ENCODE measurements around the gene ATP10B.

The ATP10B gene

DNA sequence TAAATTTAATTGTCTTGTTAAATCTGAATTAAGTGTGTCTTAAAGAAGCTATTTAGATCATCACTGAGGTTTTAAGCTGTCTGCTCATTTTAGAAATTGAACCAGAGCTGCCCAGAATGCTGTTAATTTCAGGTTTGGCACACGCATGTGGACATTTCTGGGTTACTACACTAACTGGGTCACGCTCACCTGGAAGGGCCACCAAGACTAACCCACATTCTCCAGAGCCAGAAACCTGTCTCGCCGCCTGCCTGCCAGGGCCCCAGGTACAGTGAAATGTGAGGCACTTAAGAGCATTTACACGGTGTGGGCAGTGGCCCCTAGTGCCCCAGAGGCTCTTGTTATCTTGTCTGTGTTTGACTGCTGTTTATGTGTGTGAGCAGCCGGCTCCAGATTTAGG is 46.6 kb downstream of the ATP10B start:
- ChIA-PET CTCF (interaction anchor here (1.8 kb wide), 1 partner anchor 18 kb away, joined by 4 read pairs; no protein-coding TSS in a partner anchor), POLR2A (no interaction called here)
- H3K36me3 ChIP-seq (ENCODE audit: control insufficient read depth in 2 of 2, insufficient read depth in 1 of 2, low read length in 2 of 2), result no peaks in the 10 kb centered on the region
- H3K9me3 ChIP-seq (ENCODE audit: control insufficient read depth, insufficient read depth, low read depth, low read length), result no peaks in the 10 kb centered on the region
- H3K4me3 ChIP-seq (ENCODE audit: low read depth, low read length), result no peak overlapping the region
- TF ChIP-seq ZNF221 (tag by site-specific recombination; IDR thresholded peaks at IDR 0.05; ENCODE audit: borderline replicate concordance) (no peak), ZSCAN16 (tag by site-specific recombination; IDR thresholded peaks at IDR 0.05) (no peak), ZNF394 (tag by site-specific recombination; IDR thresholded peaks at IDR 0.05; ENCODE audit: borderline replicate concordance) (no peak), ZNF404 (tag by site-specific recombination; IDR thresholded peaks at IDR 0.05) (no peak), ZNF341 (tag by site-specific recombination; IDR thresholded peaks at IDR 0.05; ENCODE audit: low read depth) (no peak), ZIC2 (tag by site-specific recombination; IDR thresholded peaks at IDR 0.05) (no peak), ZNF670 (tag by site-specific recombination; IDR thresholded peaks at IDR 0.05; ENCODE audit: low read depth) (no peak), ZNF791 (tag by site-specific recombination; IDR thresholded peaks at IDR 0.05) (no peak), ZNF248 (tag by site-specific recombination; IDR thresholded peaks at IDR 0.05) (no peak), ZNF792 (tag by site-specific recombination; IDR thresholded peaks at IDR 0.05) (no peak), ZNF629 (tag by site-specific recombination; IDR thresholded peaks at IDR 0.05) (no peak)
- TF ChIP-seq, protein P1, sequence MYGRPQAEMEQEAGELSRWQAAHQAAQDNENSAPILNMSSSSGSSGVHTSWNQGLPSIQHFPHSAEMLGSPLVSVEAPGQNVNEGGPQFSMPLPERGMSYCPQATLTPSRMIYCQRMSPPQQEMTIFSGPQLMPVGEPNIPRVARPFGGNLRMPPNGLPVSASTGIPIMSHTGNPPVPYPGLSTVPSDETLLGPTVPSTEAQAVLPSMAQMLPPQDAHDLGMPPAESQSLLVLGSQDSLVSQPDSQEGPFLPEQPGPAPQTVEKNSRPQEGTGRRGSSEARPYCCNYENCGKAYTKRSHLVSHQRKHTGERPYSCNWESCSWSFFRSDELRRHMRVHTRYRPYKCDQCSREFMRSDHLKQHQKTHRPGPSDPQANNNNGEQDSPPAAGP (tag by site-specific recombination; IDR thresholded peaks at IDR 0.05), result no peak
- TF ChIP-seq, protein P2, sequence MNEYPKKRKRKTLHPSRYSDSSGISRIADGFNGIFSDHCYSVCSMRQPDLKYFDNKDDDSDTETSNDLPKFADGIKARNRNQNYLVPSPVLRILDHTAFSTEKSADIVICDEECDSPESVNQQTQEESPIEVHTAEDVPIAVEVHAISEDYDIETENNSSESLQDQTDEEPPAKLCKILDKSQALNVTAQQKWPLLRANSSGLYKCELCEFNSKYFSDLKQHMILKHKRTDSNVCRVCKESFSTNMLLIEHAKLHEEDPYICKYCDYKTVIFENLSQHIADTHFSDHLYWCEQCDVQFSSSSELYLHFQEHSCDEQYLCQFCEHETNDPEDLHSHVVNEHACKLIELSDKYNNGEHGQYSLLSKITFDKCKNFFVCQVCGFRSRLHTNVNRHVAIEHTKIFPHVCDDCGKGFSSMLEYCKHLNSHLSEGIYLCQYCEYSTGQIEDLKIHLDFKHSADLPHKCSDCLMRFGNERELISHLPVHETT (tag by site-specific recombination; IDR thresholded peaks at IDR 0.05), result no peak
- TF ChIP-seq, protein P3, sequence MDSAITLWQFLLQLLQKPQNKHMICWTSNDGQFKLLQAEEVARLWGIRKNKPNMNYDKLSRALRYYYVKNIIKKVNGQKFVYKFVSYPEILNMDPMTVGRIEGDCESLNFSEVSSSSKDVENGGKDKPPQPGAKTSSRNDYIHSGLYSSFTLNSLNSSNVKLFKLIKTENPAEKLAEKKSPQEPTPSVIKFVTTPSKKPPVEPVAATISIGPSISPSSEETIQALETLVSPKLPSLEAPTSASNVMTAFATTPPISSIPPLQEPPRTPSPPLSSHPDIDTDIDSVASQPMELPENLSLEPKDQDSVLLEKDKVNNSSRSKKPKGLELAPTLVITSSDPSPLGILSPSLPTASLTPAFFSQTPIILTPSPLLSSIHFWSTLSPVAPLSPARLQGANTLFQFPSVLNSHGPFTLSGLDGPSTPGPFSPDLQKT (IDR thresholded peaks at IDR 0.05; ENCODE audit: borderline replicate concordance, low read depth, low read length), result no peak
- H3K27ac ChIP-seq (ENCODE audit: extremely low read depth, low read depth, low read length), result no peak overlapping the region
- no peaks in the 10 kb centered on the region for H3K4me1 ChIP-seq (ENCODE audit: control insufficient read depth, insufficient read depth, low read length)

- TF ChIP-seq, protein P4, sequence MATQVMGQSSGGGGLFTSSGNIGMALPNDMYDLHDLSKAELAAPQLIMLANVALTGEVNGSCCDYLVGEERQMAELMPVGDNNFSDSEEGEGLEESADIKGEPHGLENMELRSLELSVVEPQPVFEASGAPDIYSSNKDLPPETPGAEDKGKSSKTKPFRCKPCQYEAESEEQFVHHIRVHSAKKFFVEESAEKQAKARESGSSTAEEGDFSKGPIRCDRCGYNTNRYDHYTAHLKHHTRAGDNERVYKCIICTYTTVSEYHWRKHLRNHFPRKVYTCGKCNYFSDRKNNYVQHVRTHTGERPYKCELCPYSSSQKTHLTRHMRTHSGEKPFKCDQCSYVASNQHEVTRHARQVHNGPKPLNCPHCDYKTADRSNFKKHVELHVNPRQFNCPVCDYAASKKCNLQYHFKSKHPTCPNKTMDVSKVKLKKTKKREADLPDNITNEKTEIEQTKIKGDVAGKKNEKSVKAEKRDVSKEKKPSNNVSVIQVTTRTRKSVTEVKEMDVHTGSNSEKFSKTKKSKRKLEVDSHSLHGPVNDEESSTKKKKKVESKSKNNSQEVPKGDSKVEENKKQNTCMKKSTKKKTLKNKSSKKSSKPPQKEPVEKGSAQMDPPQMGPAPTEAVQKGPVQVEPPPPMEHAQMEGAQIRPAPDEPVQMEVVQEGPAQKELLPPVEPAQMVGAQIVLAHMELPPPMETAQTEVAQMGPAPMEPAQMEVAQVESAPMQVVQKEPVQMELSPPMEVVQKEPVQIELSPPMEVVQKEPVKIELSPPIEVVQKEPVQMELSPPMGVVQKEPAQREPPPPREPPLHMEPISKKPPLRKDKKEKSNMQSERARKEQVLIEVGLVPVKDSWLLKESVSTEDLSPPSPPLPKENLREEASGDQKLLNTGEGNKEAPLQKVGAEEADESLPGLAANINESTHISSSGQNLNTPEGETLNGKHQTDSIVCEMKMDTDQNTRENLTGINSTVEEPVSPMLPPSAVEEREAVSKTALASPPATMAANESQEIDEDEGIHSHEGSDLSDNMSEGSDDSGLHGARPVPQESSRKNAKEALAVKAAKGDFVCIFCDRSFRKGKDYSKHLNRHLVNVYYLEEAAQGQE (tag by site-specific recombination; IDR thresholded peaks at IDR 0.05), result no peak
- TF ChIP-seq, protein P3 (IDR thresholded peaks at IDR 0.05; ENCODE audit: borderline replicate concordance, low read depth, low read length), result no peak
- TF ChIP-seq ZSCAN18 (tag by site-specific recombination; IDR thresholded peaks at IDR 0.05) (no peak), YY1 (tag by site-specific recombination; IDR thresholded peaks at IDR 0.05) (no peak), ZNF391 (tag by site-specific recombination; IDR thresholded peaks at IDR 0.05; ENCODE audit: borderline replicate concordance, low read depth) (no peak), SP3 (tag by site-specific recombination; IDR thresholded peaks at IDR 0.05) (no peak), ZNF394 (tag by site-specific recombination; IDR thresholded peaks at IDR 0.05; ENCODE audit: borderline replicate concordance) (no peak)
- TF ChIP-seq, protein P5, sequence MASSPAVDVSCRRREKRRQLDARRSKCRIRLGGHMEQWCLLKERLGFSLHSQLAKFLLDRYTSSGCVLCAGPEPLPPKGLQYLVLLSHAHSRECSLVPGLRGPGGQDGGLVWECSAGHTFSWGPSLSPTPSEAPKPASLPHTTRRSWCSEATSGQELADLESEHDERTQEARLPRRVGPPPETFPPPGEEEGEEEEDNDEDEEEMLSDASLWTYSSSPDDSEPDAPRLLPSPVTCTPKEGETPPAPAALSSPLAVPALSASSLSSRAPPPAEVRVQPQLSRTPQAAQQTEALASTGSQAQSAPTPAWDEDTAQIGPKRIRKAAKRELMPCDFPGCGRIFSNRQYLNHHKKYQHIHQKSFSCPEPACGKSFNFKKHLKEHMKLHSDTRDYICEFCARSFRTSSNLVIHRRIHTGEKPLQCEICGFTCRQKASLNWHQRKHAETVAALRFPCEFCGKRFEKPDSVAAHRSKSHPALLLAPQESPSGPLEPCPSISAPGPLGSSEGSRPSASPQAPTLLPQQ (tag by site-specific recombination; IDR thresholded peaks at IDR 0.05), result no peak
- CTCF ChIA-PET, result interaction anchor here (1.5 kb wide), 1 partner anchor 364 kb away, joined by 3 read pairs; no protein-coding TSS in a partner anchor
- Histone ChIP-seq H3K4me1 (ENCODE audit: control insufficient read depth, insufficient read depth, low read length) (no peaks in the 10 kb centered on the region), H3K4me3 (ENCODE audit: low read depth, low read length) (no peak overlapping the region), H3K9me3 (ENCODE audit: control insufficient read depth, insufficient read depth, low read depth, low read length) (no peaks in the 10 kb centered on the region), H3K27ac (ENCODE audit: extremely low read depth, low read depth, low read length) (no peak overlapping the region), H3K36me3 (ENCODE audit: control insufficient read depth in 2 of 2, insufficient read depth in 1 of 2, low read length in 2 of 2) (no peaks in the 10 kb centered on the region)
- POLR2A ChIA-PET, result interaction anchor here (0.6 kb wide), 2 partner anchors 36 to 1199 kb away, joined by 3 read pairs; no protein-coding TSS in a partner anchor
Observed at GRCh38 chr5:160802592-160802991, 49.4 kb downstream of the ATP10B start.

Measured in HEK293 (cell line).